GM19452 (cell line): ENCODE data around the gene PCSK6.

Experiments
- ATAC-seq: cut with Tn5 transposase; IDR thresholded peaks from one replicate; pipeline ENCODE4 v1.9.1; 2021; ENCODE audit not compliant: unreplicated experiment

PCSK6 gene

DNA sequence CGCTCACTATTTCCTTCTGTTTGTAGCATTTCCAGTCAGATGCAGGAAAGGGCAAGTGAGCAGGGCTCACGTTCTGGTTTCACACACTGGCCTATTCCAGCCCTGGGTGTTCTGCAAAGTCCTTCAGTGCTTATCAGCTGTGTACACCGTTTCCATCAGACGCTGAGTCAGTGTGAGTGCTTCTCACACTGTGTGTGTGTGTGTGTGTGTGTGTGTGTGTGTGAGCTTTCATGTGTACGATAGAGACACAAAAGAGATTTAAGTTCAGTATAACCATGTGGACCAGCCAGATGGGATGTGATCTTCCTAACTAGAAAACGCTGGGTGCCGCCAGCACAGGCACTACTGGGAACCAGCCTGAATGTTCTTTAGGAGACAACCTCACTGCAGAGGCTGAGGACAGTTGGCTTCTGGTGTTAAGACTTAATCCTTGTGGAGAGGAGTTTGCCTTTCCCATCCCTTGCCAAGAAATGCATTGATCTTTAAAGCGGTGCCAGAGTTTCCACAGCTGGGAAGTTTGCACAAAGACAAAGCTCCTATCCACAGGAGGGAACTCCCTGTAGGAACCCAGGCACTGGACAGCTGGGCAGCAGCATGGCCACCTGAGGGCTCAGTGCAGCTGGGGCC, 233.8 kb downstream of the PCSK6 start:
- ATAC-seq = no peak

- no peak for ATAC-seq
Observed at GRCh38 chr15:101255051-101255395, 234.5 kb downstream of the PCSK6 start.

- ATAC-seq = no peak
Observed at GRCh38 chr15:101254157-101255050, 235.1 kb downstream of the PCSK6 start.
